K562 (cell line): ENCODE measurements around the gene ADAMTS14. TPM values are rescaled to one million over a fixed set of nuclear protein-coding genes. Genes with fewer than 3 reads are reported as not detected.

Source experiments
- BCL6 ChIP-seq: fragments of 250-450 bp; sonication (Bioruptor Pico); IDR thresholded peaks from 2 replicates; pipeline ENCODE4 v1.4.0; 2020
- CAMTA2 ChIP-seq: fragments of 250-450 bp; sonication (Bioruptor Pico); conservative IDR thresholded peaks from 2 replicates; pipeline ENCODE4 v1.5.1; 2022
- CHCHD3 ChIP-seq: fragments of 250-450 bp; sonication (Bioruptor Pico); IDR thresholded peaks from 2 replicates; pipeline ENCODE4 v2.1.2; 2022; ENCODE audit warnings: mild to moderate bottlenecking
- CHD4 ChIP-seq: fragments of 200-600 bp; sonication (generic); IDR thresholded peaks from 3 replicates; pipeline ENCODE4 v1.6.1; 2012; ENCODE audit warnings: low read depth, mild to moderate bottlenecking, mixed read lengths, low read length, inconsistent platforms; ENCODE audit not compliant: insufficient read depth, insufficient replicate concordance, poor library complexity, severe bottlenecking
- CREB1 ChIP-seq, 2 experiments: sonication (generic) in 1 of 2; formaldehyde crosslinking in 1 of 2; IDR thresholded peaks; 2 replicates each; pipeline versions ENCODE4 v1.6.1 to v1.8.0; 2012 to 2022; ENCODE audit warnings: inconsistent platforms in 1 of 2, mild to moderate bottlenecking in 1 of 2, missing genetic modification reagents in 1 of 2, moderate library complexity in 1 of 2
- FIP1L1 ChIP-seq: fragments of 200-400 bp; formaldehyde crosslinking; IDR thresholded peaks from 2 replicates; pipeline ENCODE4 v1.6.1; 2018; ENCODE audit warnings: mild to moderate bottlenecking, low read depth, low read length; ENCODE audit not compliant: poor library complexity, severe bottlenecking
- FOXP4 ChIP-seq: sonication (generic); formaldehyde crosslinking; IDR thresholded peaks from 2 replicates; pipeline ENCODE4 v1.8.0; 2022; ENCODE audit warnings: mild to moderate bottlenecking, missing genetic modification reagents, borderline replicate concordance
- NR0B1 ChIP-seq: fragments of 450-650 bp; IDR thresholded peaks from one replicate; pipeline ENCODE4 v1.6.1; 2018; ENCODE audit warnings: mild to moderate bottlenecking, moderate library complexity; ENCODE audit not compliant: partially characterized antibody
- PATZ1 ChIP-seq: fragments of 250-450 bp; sonication (Bioruptor Pico); IDR thresholded peaks from 2 replicates; pipeline ENCODE4 v1.5.0; 2020; ENCODE audit warnings: mild to moderate bottlenecking, borderline replicate concordance
- PRDM10 ChIP-seq: fragments of 450-650 bp; IDR thresholded peaks from 2 replicates; pipeline ENCODE4 v1.6.1; 2018; ENCODE audit not compliant: partially characterized antibody
- SRSF9 ChIP-seq: fragments of 200-400 bp; formaldehyde crosslinking; IDR thresholded peaks from 2 replicates; pipeline ENCODE4 v1.6.1; 2017; ENCODE audit warnings: low read depth, low read length, borderline replicate concordance
- TARDBP ChIP-seq: fragments of 450-650 bp; IDR thresholded peaks from 2 replicates; pipeline ENCODE4 v1.6.1; 2016
- ZNF124 ChIP-seq: sonication (generic); formaldehyde crosslinking; IDR thresholded peaks from 2 replicates; pipeline ENCODE4 v1.8.1; 2022; ENCODE audit warnings: missing genetic modification reagents
- ZNF23 ChIP-seq: fragments of 250-450 bp; sonication (Bioruptor Pico); IDR thresholded peaks from 2 replicates; pipeline ENCODE4 v1.4.0; 2020; ENCODE audit warnings: mild to moderate bottlenecking
- ZNF239 ChIP-seq: fragments of 250-450 bp; sonication (Bioruptor Pico); IDR thresholded peaks from 2 replicates; pipeline ENCODE4 v1.4.0; 2020; ENCODE audit warnings: mild to moderate bottlenecking
- ZNF263 ChIP-seq: sonication (generic); formaldehyde crosslinking; IDR thresholded peaks from 2 replicates; pipeline ENCODE4 v1.8.0; 2022; ENCODE audit warnings: mild to moderate bottlenecking, missing genetic modification reagents, borderline replicate concordance
- ZNF395 ChIP-seq: fragments of 200-800 bp; sonication (Bioruptor generic); IDR thresholded peaks from 2 replicates; pipeline ENCODE4 v1.6.1; 2017; ENCODE audit warnings: missing genetic modification characterization, missing compliant biosample characterization
- polyA plus RNA-seq, 8 experiments: library from polyadenylated mRNA; depleted of rRNA in 4 of 8; stranded (reverse) in 5 of 8; unstranded in 3 of 8; fragments of >200 nt; fragmentation: Nextera tagmentation in 2 of 8; fragmentation: Illumina TruSeq in 1 of 8; extraction: Ambion mirVana in 2 of 8; extraction: Trizol in 1 of 8; gene quantifications; 2 replicates each; pipeline versions ENCODE4 v1.2.1 to v1.2.3, GENCODE V29; 2011 to 2014; ENCODE audit warnings: inconsistent platforms in 1 of 8, missing spikeins in 1 of 8
- total RNA-seq, 7 experiments: library from RNA; depleted of rRNA in 6 of 7; stranded (reverse); fragments of >200 nt in 6 of 7; fragmentation: Illumina TruSeq in 2 of 7; extraction: Trizol in 2 of 7; gene quantifications; 2 replicates each; pipeline versions ENCODE4 v1.2.1 to v1.2.3, GENCODE V29; 2011 to 2021; ENCODE audit warnings: low replicate concordance in 1 of 7

Gene ADAMTS14
- total and polyA plus RNA-seq, 9 of the 15 experiments (the other 6 are each of a cell fraction or from before 2014, with no cell fraction given) = 0.04 to 37.4 (median 15.9) TPM

GRCh38 chr10:70673929-70674559 lies 1.7 kb downstream of the ADAMTS14 start (continued):
- TF ChIP-seq FIP1L1 = no peak
- 0 out of 2 replicates have a peak, but pooled peaks have one; percentile 6 for TF ChIP-seq CAMTA2 (CRISPR knock-in tag)
- TF ChIP-seq FOXP4 (CRISPR knock-in tag) = no peak
- no peak for TF ChIP-seq ZNF23 (CRISPR knock-in tag)
- TF ChIP-seq ZNF124 = no peak
- no peak for TF ChIP-seq SRSF9
- no peak for TF ChIP-seq NR0B1
- peak; percentile 56 for TF ChIP-seq ZNF239 (CRISPR knock-in tag)
- no peak for TF ChIP-seq PRDM10
- no peak for TF ChIP-seq ZNF263 (CRISPR knock-in tag)
- no peak for TF ChIP-seq ZNF395 (CRISPR knock-in tag)
- TF ChIP-seq CREB1 (IDR thresholded peaks at IDR 0.05) = no peak
- no peak for TF ChIP-seq CREB1 (CRISPR knock-in tag; IDR thresholded peaks at IDR 0.05)
- TF ChIP-seq PATZ1 (CRISPR knock-in tag) = no peak
- no peak for TF ChIP-seq TARDBP
- TF ChIP-seq CHD4 = no peak
- TF ChIP-seq CHCHD3 = no peak
- TF ChIP-seq BCL6 (CRISPR knock-in tag) = no peak
